ENCODE data around the gene FBLN1.
"Not testable (repeated sequence)": the region's sequence is repeated elsewhere in the genome, so short reads cannot be mapped to it uniquely, and the experiment has no call there.

Gene FBLN1

DNA sequence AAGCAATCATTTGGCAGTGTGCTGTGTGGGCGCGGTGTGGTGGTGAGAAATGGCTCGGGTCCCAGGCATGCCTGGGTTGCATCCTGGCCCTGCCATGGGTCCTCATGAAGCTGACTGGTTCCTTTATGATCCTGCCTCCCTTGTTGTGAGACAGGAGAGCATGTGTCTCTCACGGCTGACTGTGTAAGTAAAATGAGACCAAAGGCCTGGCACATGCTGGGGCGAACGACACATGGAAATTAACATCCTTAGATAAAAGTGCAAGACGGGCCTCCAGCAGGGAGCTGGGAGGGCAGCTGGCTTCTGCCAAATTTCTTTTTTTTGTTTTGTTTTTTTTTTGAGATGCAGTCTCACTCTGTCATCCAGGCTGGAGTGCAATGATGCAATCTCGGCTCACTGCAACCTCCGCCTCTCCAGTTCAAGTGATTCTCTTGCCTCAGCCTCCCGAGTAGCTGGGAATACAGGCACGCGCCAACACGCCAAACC lies 9.4 kb upstream of the FBLN1 start:
- DNase-seq: peak; percentile 42 to 61
- Histone ChIP-seq H3K23ac (ENCODE audit: low read length) (no peak overlapping the region), H3K9me3 (ENCODE audit: insufficient read depth, low read depth, low read length) (peaks cover 5% of the 10 kb centered on the region), H2BK12ac (ENCODE audit: low read length) (peak overlapping the region; percentile 98), H3K18ac (ENCODE audit: low read length) (peak overlapping the region; percentile 87), H4K91ac (ENCODE audit: low read depth, low read length) (peak overlapping the region; percentile 75), H2AK5ac (ENCODE audit: low read length) (peak overlapping the region; percentile 93), H3K4me1 (ENCODE audit: control insufficient read depth in 1 of 2, insufficient read depth in 2 of 2, low read length in 2 of 2) (peaks cover 11 to 17% of the 10 kb centered on the region in 2 experiments), H2BK5ac (ENCODE audit: low read depth, low read length, poor library complexity) (peak overlapping the region; percentile 12), H3K36me3 (ENCODE audit: control insufficient read depth in 1 of 2, insufficient read depth in 2 of 2, low read length in 2 of 2) (no peaks in the 10 kb centered on the region), H3K4ac (ENCODE audit: low read depth, low read length) (peak overlapping the region; percentile 2), H4K12ac (ENCODE audit: low read depth, low read length) (no peak overlapping the region), H2BK120ac (ENCODE audit: insufficient read depth, low read length, poor library complexity) (peak overlapping the region; percentile 81), H3K79me1 (ENCODE audit: low read length) (peaks cover 24% of the 10 kb centered on the region), H3K9ac (ENCODE audit: low read length) (no peak overlapping the region), H3K4me3 (ENCODE audit: low read depth, low read length) (no peak overlapping the region), H4K8ac (ENCODE audit: low read depth, low read length) (no peak overlapping the region), H3K4me2 (ENCODE audit: low read length) (no peak overlapping the region), H2AFZ (ENCODE audit: insufficient read depth, low read length, poor library complexity) (peak overlapping the region; percentile 30), H3K27me3 (ENCODE audit: insufficient read depth, low read length) (no peaks in the 10 kb centered on the region), H3K14ac (ENCODE audit: low read length) (peak overlapping the region; percentile 80), H3K79me2 (ENCODE audit: control insufficient read depth, insufficient read depth, low read length, poor library complexity) (no peaks in the 10 kb centered on the region), H3K27ac (ENCODE audit: low read depth, low read length) (peak overlapping the region; percentile 19)
- WGBS (ENCODE audit: extremely low coverage, insufficient coverage, insufficient read length): no CpG with 5 or more reads among the region's 13 CpGs

DNA sequence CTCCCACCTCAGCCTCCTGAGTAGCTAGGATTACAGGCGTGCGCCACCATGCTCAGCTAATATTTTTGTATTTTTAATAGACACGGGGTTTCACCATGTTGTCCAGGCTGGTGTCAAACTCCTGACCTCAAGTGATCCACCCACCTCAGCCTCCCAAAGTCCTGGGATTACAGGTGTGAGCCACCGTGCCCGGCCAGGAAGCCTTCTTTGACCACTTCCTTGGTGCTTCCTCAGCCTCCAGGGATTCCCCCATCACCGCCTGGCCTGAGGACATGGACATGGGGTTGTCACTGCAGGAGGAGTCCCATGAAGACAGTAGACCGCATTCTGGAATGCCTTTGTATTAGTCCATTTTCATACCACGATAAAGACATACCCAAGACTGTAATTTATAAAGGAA lies 8.4 kb upstream of the FBLN1 start:
- H2AK5ac ChIP-seq (ENCODE audit: low read length); H3K9ac ChIP-seq (ENCODE audit: low read length); H4K12ac ChIP-seq (ENCODE audit: low read depth, low read length); H3K36me3 ChIP-seq (ENCODE audit: control insufficient read depth in 1 of 2, insufficient read depth in 2 of 2, low read length in 2 of 2); H3K4ac ChIP-seq (ENCODE audit: low read depth, low read length); H2AFZ ChIP-seq (ENCODE audit: insufficient read depth, low read length, poor library complexity); H4K91ac ChIP-seq (ENCODE audit: low read depth, low read length); H3K18ac ChIP-seq (ENCODE audit: low read length); H3K79me2 ChIP-seq (ENCODE audit: control insufficient read depth, insufficient read depth, low read length, poor library complexity); H2BK5ac ChIP-seq (ENCODE audit: low read depth, low read length, poor library complexity); H3K14ac ChIP-seq (ENCODE audit: low read length); H3K9me3 ChIP-seq (ENCODE audit: insufficient read depth, low read depth, low read length); H4K8ac ChIP-seq (ENCODE audit: low read depth, low read length); H3K27me3 ChIP-seq (ENCODE audit: insufficient read depth, low read length); H3K4me3 ChIP-seq (ENCODE audit: low read depth, low read length); H3K27ac ChIP-seq (ENCODE audit: low read depth, low read length); H3K23ac ChIP-seq (ENCODE audit: low read length); H3K4me2 ChIP-seq (ENCODE audit: low read length); H2BK120ac ChIP-seq (ENCODE audit: insufficient read depth, low read length, poor library complexity): not testable (repeated sequence)
- DNase-seq: peak in 1 of 2 donors; percentile 12
- WGBS (ENCODE audit: extremely low coverage, insufficient coverage, insufficient read length): no CpG with 5 or more reads among the region's 8 CpGs
- peaks cover 24% of the 10 kb centered on the region for H3K79me1 ChIP-seq (ENCODE audit: low read length)
- peaks cover 11 to 17% of the 10 kb centered on the region in 2 experiments for H3K4me1 ChIP-seq (ENCODE audit: control insufficient read depth in 1 of 2, insufficient read depth in 2 of 2, low read length in 2 of 2)
- H2BK12ac ChIP-seq (ENCODE audit: low read length): peak overlapping the region; percentile 81

DNA sequence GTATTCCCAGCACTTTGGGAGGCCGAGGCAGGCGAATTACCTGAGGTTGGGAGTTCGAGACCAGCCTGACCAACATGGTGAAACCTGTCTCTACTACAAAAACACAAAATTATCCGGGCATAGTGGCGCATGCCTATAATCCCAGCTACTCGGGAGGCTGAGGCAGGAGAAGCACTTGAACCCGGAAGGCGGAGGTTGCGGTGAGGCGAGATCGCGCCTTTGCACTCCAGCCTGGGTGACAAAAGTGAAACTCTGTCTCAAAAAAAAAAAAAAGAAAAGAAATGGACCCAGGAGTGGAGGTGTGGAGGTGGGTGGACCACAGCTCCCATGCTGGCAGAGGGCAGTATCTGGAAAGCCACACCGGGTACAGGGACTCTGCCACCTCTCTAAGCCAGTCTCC lies 7.1 kb upstream of the FBLN1 start:
- H3K4ac ChIP-seq (ENCODE audit: low read depth, low read length): peak overlapping the region; percentile 13
- H2AK5ac ChIP-seq (ENCODE audit: low read length): peak overlapping the region; percentile 36
- DNase-seq; H3K23ac ChIP-seq (ENCODE audit: low read length); H3K9ac ChIP-seq (ENCODE audit: low read length); H2AFZ ChIP-seq (ENCODE audit: insufficient read depth, low read length, poor library complexity); H3K27me3 ChIP-seq (ENCODE audit: insufficient read depth, low read length); H3K4me2 ChIP-seq (ENCODE audit: low read length); H3K4me3 ChIP-seq (ENCODE audit: low read depth, low read length); H3K36me3 ChIP-seq (ENCODE audit: control insufficient read depth in 1 of 2, insufficient read depth in 2 of 2, low read length in 2 of 2); H4K12ac ChIP-seq (ENCODE audit: low read depth, low read length); H3K9me3 ChIP-seq (ENCODE audit: insufficient read depth, low read depth, low read length); H3K79me2 ChIP-seq (ENCODE audit: control insufficient read depth, insufficient read depth, low read length, poor library complexity); H4K8ac ChIP-seq (ENCODE audit: low read depth, low read length): not testable (repeated sequence)
- no CpG with 5 or more reads among the region's 13 CpGs for WGBS (ENCODE audit: extremely low coverage, insufficient coverage, insufficient read length)
- H3K4me1 ChIP-seq (ENCODE audit: control insufficient read depth in 1 of 2, insufficient read depth in 2 of 2, low read length in 2 of 2): peaks cover 11 to 19% of the 10 kb centered on the region in 2 experiments
- H2BK12ac ChIP-seq (ENCODE audit: low read length): peak overlapping the region; percentile 47
- peak overlapping the region; percentile 54 for H2BK120ac ChIP-seq (ENCODE audit: insufficient read depth, low read length, poor library complexity)
- peaks cover 25% of the 10 kb centered on the region for H3K79me1 ChIP-seq (ENCODE audit: low read length)
- H3K14ac ChIP-seq (ENCODE audit: low read length): peak overlapping the region; percentile 23
- peak overlapping the region; percentile 18 for H2BK5ac ChIP-seq (ENCODE audit: low read depth, low read length, poor library complexity)
- peak overlapping the region; percentile 33 for H3K18ac ChIP-seq (ENCODE audit: low read length)
- peak overlapping the region; percentile 65 for H4K91ac ChIP-seq (ENCODE audit: low read depth, low read length)
- H3K27ac ChIP-seq (ENCODE audit: low read depth, low read length): peak overlapping the region; percentile 26

DNA sequence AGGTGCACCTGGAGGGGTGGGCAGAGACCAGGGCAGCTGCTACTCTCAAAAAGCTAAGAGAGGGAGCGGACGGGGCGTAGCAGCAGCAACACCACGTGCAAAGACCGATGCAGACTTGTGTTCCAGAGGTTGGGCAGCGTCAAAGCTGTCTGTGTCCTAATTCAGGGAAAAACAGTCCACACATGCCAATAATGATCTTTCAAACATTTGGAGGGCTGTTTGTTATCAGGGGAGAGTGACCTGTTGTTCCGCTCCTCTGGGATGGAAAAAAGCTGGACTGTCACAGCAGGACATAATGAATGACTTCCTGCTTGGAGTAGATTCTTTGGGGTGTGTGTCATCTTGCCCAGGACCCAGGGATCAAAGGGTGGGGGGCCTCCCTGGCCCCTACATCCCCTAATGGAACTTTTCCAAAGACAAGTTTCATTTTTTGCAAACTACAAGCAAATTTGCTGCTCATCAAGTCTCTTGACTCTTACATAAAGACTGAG lies 6.2 kb upstream of the FBLN1 start:
- Histone ChIP-seq H3K27ac (ENCODE audit: low read depth, low read length) (peak overlapping the region; percentile 64), H3K4ac (ENCODE audit: low read depth, low read length) (no peak overlapping the region), H3K79me2 (ENCODE audit: control insufficient read depth, insufficient read depth, low read length, poor library complexity) (no peaks in the 10 kb centered on the region)

More for the DNA sequence above, 6.2 kb upstream of the FBLN1 start:
- H3K9me3 ChIP-seq (ENCODE audit: insufficient read depth, low read depth, low read length): peaks cover 3% of the 10 kb centered on the region
- no peak overlapping the region for H3K4me3 ChIP-seq (ENCODE audit: low read depth, low read length)
- peak overlapping the region; percentile 49 for H4K91ac ChIP-seq (ENCODE audit: low read depth, low read length)
- peak overlapping the region; percentile 1 for H3K4me2 ChIP-seq (ENCODE audit: low read length)
- H3K18ac ChIP-seq (ENCODE audit: low read length): no peak overlapping the region
- no CpG with 5 or more reads among the region's 7 CpGs for WGBS (ENCODE audit: extremely low coverage, insufficient coverage, insufficient read length)
- no peak overlapping the region for H2BK5ac ChIP-seq (ENCODE audit: low read depth, low read length, poor library complexity)
- H3K23ac ChIP-seq (ENCODE audit: low read length): no peak overlapping the region
- no peak overlapping the region for H3K14ac ChIP-seq (ENCODE audit: low read length)
- H3K9ac ChIP-seq (ENCODE audit: low read length): no peak overlapping the region
- H2BK12ac ChIP-seq (ENCODE audit: low read length): no peak overlapping the region
- no peak overlapping the region for H2AFZ ChIP-seq (ENCODE audit: insufficient read depth, low read length, poor library complexity)
- peak overlapping the region; percentile 27 for H2BK120ac ChIP-seq (ENCODE audit: insufficient read depth, low read length, poor library complexity)
- no peak overlapping the region for H4K8ac ChIP-seq (ENCODE audit: low read depth, low read length)
- no peak for DNase-seq
- H3K27me3 ChIP-seq (ENCODE audit: insufficient read depth, low read length): no peaks in the 10 kb centered on the region
- H4K12ac ChIP-seq (ENCODE audit: low read depth, low read length): no peak overlapping the region
- no peaks in the 10 kb centered on the region for H3K36me3 ChIP-seq (ENCODE audit: control insufficient read depth in 1 of 2, insufficient read depth in 2 of 2, low read length in 2 of 2)
- H3K4me1 ChIP-seq (ENCODE audit: control insufficient read depth in 1 of 2, insufficient read depth in 2 of 2, low read length in 2 of 2): peaks cover 9 to 15% of the 10 kb centered on the region in 2 experiments
- H3K79me1 ChIP-seq (ENCODE audit: low read length): peaks cover 20% of the 10 kb centered on the region
- H2AK5ac ChIP-seq (ENCODE audit: low read length): no peak overlapping the region

All from trophoblast cell (in vitro differentiated cells and primary cell).